RCC 7860 (cell line): ENCODE measurements around the gene CRACDL.
"Not testable (repeated sequence)": the region's sequence is repeated elsewhere in the genome, so short reads cannot be mapped to it uniquely, and the experiment has no call there.

Experiments
- DNase-seq: peaks from one replicate; pipeline ENCODE4 v3.0.0-alpha.2; 2015; ENCODE audit warnings: low spot score
- FAIRE-seq: peaks from 2 replicates; lab custom pipeline; 2012; peaks lifted over from hg19 to GRCh38; lab: Jason Lieb, UNC

The CRACDL gene

GRCh38 chr2:98761267-98761781 is 174.7 kb downstream of the CRACDL start:
- FAIRE-seq = no peak

GRCh38 chr2:98759827-98760625 is 176.0 kb downstream of the CRACDL start:
- no peak for DNase-seq
- FAIRE-seq = no peak

More at GRCh38 chr2:98761267-98761781, 174.7 kb downstream of the CRACDL start:
- no peak for DNase-seq

- FAIRE-seq = no peak
Measured at GRCh38 chr2:98759338-98759737, 176.7 kb downstream of the CRACDL start.

GRCh38 chr2:98757904-98758421 is 178.1 kb downstream of the CRACDL start:
- peak; percentile 86 for DNase-seq
- FAIRE-seq = peak; percentile 87

More at GRCh38 chr2:98759338-98759737, 176.7 kb downstream of the CRACDL start:
- no peak for DNase-seq

- no peak for FAIRE-seq
- no peak for DNase-seq
Measured at GRCh38 chr2:98753801-98754200, 182.2 kb downstream of the CRACDL start.

GRCh38 chr2:98752711-98753110 is 183.3 kb downstream of the CRACDL start:
- not testable (repeated sequence) for DNase-seq, FAIRE-seq

GRCh38 chr2:98751748-98752147 is 184.3 kb downstream of the CRACDL start:
- FAIRE-seq (no peak), DNase-seq (no peak)

- DNase-seq (no peak), FAIRE-seq (no peak)
Measured at GRCh38 chr2:98750593-98751282, 185.3 kb downstream of the CRACDL start.

GRCh38 chr2:98749066-98749450 is 187.0 kb downstream of the CRACDL start:
- no peak for DNase-seq
- no peak for FAIRE-seq

- no peak for DNase-seq
- FAIRE-seq = no peak
Measured at GRCh38 chr2:98748292-98749065, 187.5 kb downstream of the CRACDL start.

GRCh38 chr2:98747888-98748287 is 188.1 kb downstream of the CRACDL start:
- FAIRE-seq (no peak), DNase-seq (no peak)

GRCh38 chr2:98746426-98746825 is 189.6 kb downstream of the CRACDL start:
- no peak for FAIRE-seq
- no peak for DNase-seq

GRCh38 chr2:98744595-98744994 is 191.4 kb downstream of the CRACDL start:
- DNase-seq = no peak
- no peak for FAIRE-seq
